Muscle of arm (tissue), 14 donors: Measurements from ENCODE around the gene SESN2. TPM values are rescaled to one million over a fixed set of nuclear protein-coding genes. Genes with fewer than 3 reads are reported as not detected.

Experiments
- DNase-seq: peaks from one replicate; pipeline ENCODE4 v3.0.0-alpha.2; 2013
- long read RNA-seq, 11 donors: transcript quantifications; one replicate each; lab custom pipeline, GENCODE V29; 2026
- polyA plus RNA-seq, 12 donors: library from polyadenylated mRNA; unstranded; fragments of 120-200 nt; gene quantifications; one replicate each; pipeline ENCODE4 v1.2.1, GENCODE V29; 2013; ENCODE audit not compliant: insufficient read length in 12 of 12

SESN2 gene
- 1 to 10 TPM in 11 of 12 donors, not detected in 1; 2.3 to 4.7 (median 3.1) TPM for polyA plus RNA-seq
- long read RNA-seq, donor 1, partial matches to known transcripts, result 0 of 2 reads
- long read RNA-seq, donor 1, other reads (novel, unspliced or antisense), result 0 of 2 reads
- long read RNA-seq, donor 2, partial matches to known transcripts, result 0 of 2 reads
- long read RNA-seq, donor 2, other reads (novel, unspliced or antisense), result 0 of 2 reads
- long read RNA-seq, donor 3, result 0 reads
- long read RNA-seq, donor 4, result 0 reads
- long read RNA-seq, donor 5, partial matches to known transcripts, result 0 of 1 reads
- long read RNA-seq, donor 5, other reads (novel, unspliced or antisense), result 0 of 1 reads
- long read RNA-seq, donor 6, partial matches to known transcripts, result 0 of 1 reads
- long read RNA-seq, donor 6, other reads (novel, unspliced or antisense), result 0 of 1 reads
- long read RNA-seq, donor 7, result 0 reads
- long read RNA-seq, donor 8, partial matches to known transcripts, result 0 of 2 reads
- long read RNA-seq, donor 8, other reads (novel, unspliced or antisense), result 0 of 2 reads
- long read RNA-seq, donor 9, partial matches to known transcripts, result 0 of 1 reads
- long read RNA-seq, donor 9, other reads (novel, unspliced or antisense), result 0 of 1 reads
- long read RNA-seq, donor 10, partial matches to known transcripts, result 0 of 1 reads
- long read RNA-seq, donor 10, other reads (novel, unspliced or antisense), result 0 of 1 reads
- long read RNA-seq, donor 11, result 0 reads

GRCh38 chr1:28259252-28259933, at the start of gene SESN2:
TSS of gene SESN2 (plus strand) at chr1:28259518. CDS start at chr1:28259848, 330 bp downstream.
- peak; percentile 99 for DNase-seq

- DNase-seq, result no peak
Measured at GRCh38 chr1:28209700-28210099, 49.6 kb upstream of the SESN2 start.

GRCh38 chr1:28213315-28213714, 46.0 kb upstream of the SESN2 start:
- DNase-seq, result no peak

- no peak for DNase-seq
Measured at GRCh38 chr1:28229089-28229488, 30.2 kb upstream of the SESN2 start.

GRCh38 chr1:28229996-28230395, 29.3 kb upstream of the SESN2 start:
- no peak for DNase-seq

- peak; percentile 93 for DNase-seq
Measured at GRCh38 chr1:28232558-28233263, 26.6 kb upstream of the SESN2 start, which contains the start of gene DNAJC8. TSS of gene DNAJC8 (minus strand) at chr1:28233029. CDS start at chr1:28232998, 31 bp downstream.

- DNase-seq, result no peak
Measured at GRCh38 chr1:28233264-28233606, 26.1 kb upstream of the SESN2 start.

- peak; percentile 98 for DNase-seq
Measured at GRCh38 chr1:28235755-28236655, 23.3 kb upstream of the SESN2 start, which contains the start of gene ATP5IF1. TSS of gene ATP5IF1 (plus strand) at chr1:28236124. CDS start at chr1:28236184, 60 bp downstream.

- DNase-seq, result no peak
Measured at GRCh38 chr1:28236656-28237322, 22.5 kb upstream of the SESN2 start.

- DNase-seq, result no peak
Measured at GRCh38 chr1:28239004-28239403, 20.3 kb upstream of the SESN2 start.

- DNase-seq, result no peak
Measured at GRCh38 chr1:28240024-28240423, 19.3 kb upstream of the SESN2 start.

- DNase-seq, result no peak
Measured at GRCh38 chr1:28241638-28242241, 17.6 kb upstream of the SESN2 start.

- DNase-seq, result no peak
Measured at GRCh38 chr1:28243685-28244311, 15.5 kb upstream of the SESN2 start.

- DNase-seq, result no peak
Measured at GRCh38 chr1:28244549-28245251, 14.6 kb upstream of the SESN2 start.

GRCh38 chr1:28246427-28246832, 12.9 kb upstream of the SESN2 start:
- peak; percentile 26 for DNase-seq

GRCh38 chr1:28247612-28248272, 11.6 kb upstream of the SESN2 start:
- DNase-seq, result no peak

- DNase-seq, result peak; percentile 83
Measured at GRCh38 chr1:28248273-28249012, 10.9 kb upstream of the SESN2 start.
